HepG2 (cell line): ENCODE results near the gene PVR. TPM values are rescaled to one million over a fixed set of nuclear protein-coding genes. Genes with fewer than 3 reads are reported as not detected.
A peak's percentile ranks its signal among the peaks of the same experiment; 100 is the strongest.

Source experiments
- ATAC-seq: fragments of 200-7000 bp; cut with Tn5 transposase; 3 replicates; pipeline ENCODE4 v1.9.1; 2020; ENCODE audit warnings: mild to moderate bottlenecking, moderate library complexity
- BruUV-seq: library from RNA; stranded (reverse); fragments of 400-500 nt; replicated peaks from 2 replicates; lab custom pipeline; 2021; lab: Mats Ljungman, UMichigan
- CTCF ChIA-PET: fragments of 300-600 bp; formaldehyde crosslinking; extraction: SDS; loops from one replicate; lab custom pipeline; 2021; ENCODE audit warnings: low total read pairs, inconsistent platforms, low intra/inter-chr PET ratio; lab: Yijun Ruan, JAX
- POLR2A ChIA-PET: fragments of 350-600 bp; sonication (Branson Sonifier 250); formaldehyde crosslinking; loops from one replicate; lab custom pipeline; 2020; ENCODE audit warnings: antibody characterized with exemption, inconsistent platforms; lab: Yijun Ruan, JAX
- DNase-seq: peaks from one replicate; pipeline ENCODE4 v3.0.0-alpha.2; 2015; ENCODE audit warnings: low spot score
- FAIRE-seq: peaks from 3 replicates; lab custom pipeline; 2011; peaks lifted over from hg19 to GRCh38; lab: Jason Lieb, UNC
- H2AFZ ChIP-seq: one replicate; pipeline ENCODE4 v1.6.1; 2011; ENCODE audit warnings: low read length, inconsistent platforms
- H3K27ac ChIP-seq: fragments of 300-600 bp; 3 replicates; pipeline ENCODE4 v1.8.0; 2011; ENCODE audit warnings: mixed run types, mild to moderate bottlenecking, mixed read lengths, low read length, inconsistent platforms; ENCODE audit not compliant: insufficient read depth; ENCODE audit errors: extremely low read length
- H3K27me3 ChIP-seq, 2 experiments: fragments of 200-600 bp in 1 of 2; 2 replicates in 1 of 2; 3 replicates in 1 of 2; pipeline versions ENCODE4 v1.6.0 to v1.8.0; 2011; ENCODE audit warnings: low read length in 2 of 2, mild to moderate bottlenecking in 2 of 2, moderate library complexity in 2 of 2, inconsistent platforms in 1 of 2; ENCODE audit not compliant: insufficient read depth in 2 of 2, control insufficient read depth in 1 of 2
- H3K36me3 ChIP-seq, 2 experiments: fragments of 200-600 bp in 1 of 2; replicated peaks in 1 of 2; 2 replicates in 1 of 2; 3 replicates in 1 of 2; pipeline versions ENCODE4 v1.5.1 to v1.8.0; 2011; ENCODE audit warnings: low read length in 2 of 2, inconsistent platforms in 1 of 2; ENCODE audit not compliant: insufficient read depth in 2 of 2, control insufficient read depth in 1 of 2
- H3K4me1 ChIP-seq: 2 replicates; pipeline ENCODE4 v1.5.1; 2012; ENCODE audit warnings: low read length, inconsistent platforms; ENCODE audit not compliant: insufficient read depth
- H3K4me2 ChIP-seq: 2 replicates; pipeline ENCODE4 v1.6.0; 2011; ENCODE audit warnings: low read depth, low read length, inconsistent platforms
- H3K4me3 ChIP-seq, 3 experiments: fragments of 200-600 bp in 1 of 3; sonication (generic), shearing (Covaris generic) in 1 of 3; replicated peaks in 1 of 3; 2 replicates each; pipeline ENCODE4 v1.5.1; 2011 to 2016; ENCODE audit warnings: low read length in 3 of 3, inconsistent platforms in 2 of 3, low read depth in 2 of 3, mild to moderate bottlenecking in 2 of 3, control low read depth in 1 of 3, mixed read lengths in 1 of 3; ENCODE audit not compliant: insufficient read depth in 1 of 3
- H3K79me2 ChIP-seq: one replicate; pipeline ENCODE4 v1.6.1; 2011; ENCODE audit warnings: low read length, inconsistent platforms; ENCODE audit not compliant: insufficient read depth
- H3K9ac ChIP-seq: 2 replicates; pipeline ENCODE4 v1.6.0; 2011; ENCODE audit warnings: mild to moderate bottlenecking, low read depth, low read length, inconsistent platforms; ENCODE audit not compliant: insufficient read depth
- H3K9me3 ChIP-seq: 2 replicates; pipeline ENCODE4 v1.5.1; 2012; ENCODE audit warnings: mild to moderate bottlenecking, low read length
- H4K20me1 ChIP-seq: 2 replicates; pipeline ENCODE4 v1.6.0; 2011; ENCODE audit warnings: inconsistent platforms, mild to moderate bottlenecking, low read length, moderate library complexity; ENCODE audit not compliant: insufficient read depth
- MYNN ChIP-seq: sonication (generic); formaldehyde crosslinking; IDR thresholded peaks from 2 replicates; pipeline ENCODE4 v1.4.0; 2020; ENCODE audit warnings: mild to moderate bottlenecking, low read depth, missing genetic modification reagents
- SMAD9 ChIP-seq: sonication (generic); formaldehyde crosslinking; IDR thresholded peaks from 2 replicates; pipeline ENCODE4 v1.5.1; 2020; ENCODE audit warnings: mild to moderate bottlenecking, missing genetic modification reagents
- TGIF2 ChIP-seq: IDR thresholded peaks from 2 replicates; pipeline ENCODE4 v1.6.1; 2016; ENCODE audit warnings: control low read depth, missing compliant biosample characterization
- TP53 ChIP-seq: sonication (generic); formaldehyde crosslinking; conservative IDR thresholded peaks from 2 replicates; pipeline ENCODE4 v1.4.0; 2020; ENCODE audit warnings: missing genetic modification reagents
- ZNF572 ChIP-seq: sonication (generic); formaldehyde crosslinking; IDR thresholded peaks from 2 replicates; pipeline ENCODE4 v1.5.1; 2020; ENCODE audit warnings: mild to moderate bottlenecking, missing genetic modification reagents
- WGBS: methylation state at CpG from one replicate; pipeline ENCODE4 v1.1.6; 2017; ENCODE audit warnings: low lambda C conversion rate; 5-methylcytosine and 5-hydroxymethylcytosine counted together
- in situ Hi-C: cut with HindIII; loops from 2 replicates; pipeline ENCODE4 v1.10.0; 2017; ENCODE audit warnings: low pct_unique_long_range_greater_than_20kb; ENCODE audit not compliant: extremely low pct_ligation_motif_present
- intact Hi-C: fragments of 100-400 bp; cut with micrococcal nuclease; formaldehyde crosslinking; loops from one replicate; pipeline ENCODE4 v1.10.0; 2022; ENCODE audit not compliant: unreplicated experiment
- polyA plus RNA-seq, 8 experiments: library from polyadenylated mRNA; depleted of rRNA in 3 of 8; stranded (reverse) in 7 of 8; unstranded in 1 of 8; fragments of >200 nt; fragmentation: Illumina TruSeq in 4 of 8; extraction: Trizol in 4 of 8; gene quantifications; 2 replicates each; pipeline versions ENCODE4 v1.2.1 to v1.2.3, GENCODE V29; 2011 to 2016; ENCODE audit warnings: low read depth in 4 of 8, missing spikeins in 1 of 8, mixed read lengths in 1 of 8; ENCODE audit not compliant: insufficient read depth in 1 of 8
- total RNA-seq, 5 experiments: library from RNA; depleted of rRNA; stranded (reverse); fragments of >200 nt; fragmentation: Illumina TruSeq; extraction: Trizol; gene quantifications; 2 replicates each; pipeline ENCODE4 v1.2.3, GENCODE V29; 2016; ENCODE audit warnings: low read depth in 1 of 5
- TF ChIP-seq, protein P1 (sequence below): sonication (generic); formaldehyde crosslinking; IDR thresholded peaks from 2 replicates; pipeline ENCODE4 v1.5.0; 2020; ENCODE audit warnings: mild to moderate bottlenecking, missing genetic modification reagents

PVR gene
- total and polyA plus RNA-seq, 2 of the 13 experiments (the other 11 are each of a cell fraction or from before 2014, with no cell fraction given) = 43.4 to 46.6 TPM

DNA sequence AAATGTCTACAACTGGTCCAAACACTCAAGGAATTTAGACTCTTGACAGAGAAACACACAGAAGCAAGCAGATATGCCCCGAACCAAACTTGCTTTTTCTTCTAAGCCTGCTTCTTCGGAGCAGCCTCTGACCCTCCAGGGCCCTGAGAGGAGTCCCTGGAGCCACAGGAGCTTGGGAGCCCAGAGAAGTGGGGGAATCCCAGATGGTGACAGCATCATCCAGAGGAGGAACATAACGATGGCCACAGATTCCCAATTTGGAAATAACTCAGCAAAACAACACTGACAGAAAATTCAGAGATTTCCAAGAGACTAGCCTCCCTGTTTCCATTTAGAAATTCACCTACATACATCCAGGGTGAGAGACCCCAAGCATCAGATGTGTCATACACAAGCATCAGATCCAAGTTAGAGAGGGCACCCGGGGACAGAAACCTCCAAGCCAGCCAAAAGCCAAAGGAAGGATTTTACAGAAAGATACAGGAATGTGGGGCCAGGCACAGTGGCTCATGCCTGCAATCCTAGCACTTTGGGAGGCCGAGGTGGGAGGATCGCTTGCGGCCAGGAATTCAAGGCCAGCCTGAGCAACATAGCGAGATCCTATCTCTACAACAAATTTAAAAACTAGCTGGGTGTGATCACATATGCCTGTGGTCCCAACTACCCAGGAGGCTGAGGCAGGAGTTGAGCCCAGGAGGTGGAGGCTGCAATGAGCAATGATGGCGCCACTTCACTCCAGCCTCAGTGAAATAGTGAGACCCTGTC is 2.0 kb upstream of the PVR start (continued):
- TF ChIP-seq, protein P1, sequence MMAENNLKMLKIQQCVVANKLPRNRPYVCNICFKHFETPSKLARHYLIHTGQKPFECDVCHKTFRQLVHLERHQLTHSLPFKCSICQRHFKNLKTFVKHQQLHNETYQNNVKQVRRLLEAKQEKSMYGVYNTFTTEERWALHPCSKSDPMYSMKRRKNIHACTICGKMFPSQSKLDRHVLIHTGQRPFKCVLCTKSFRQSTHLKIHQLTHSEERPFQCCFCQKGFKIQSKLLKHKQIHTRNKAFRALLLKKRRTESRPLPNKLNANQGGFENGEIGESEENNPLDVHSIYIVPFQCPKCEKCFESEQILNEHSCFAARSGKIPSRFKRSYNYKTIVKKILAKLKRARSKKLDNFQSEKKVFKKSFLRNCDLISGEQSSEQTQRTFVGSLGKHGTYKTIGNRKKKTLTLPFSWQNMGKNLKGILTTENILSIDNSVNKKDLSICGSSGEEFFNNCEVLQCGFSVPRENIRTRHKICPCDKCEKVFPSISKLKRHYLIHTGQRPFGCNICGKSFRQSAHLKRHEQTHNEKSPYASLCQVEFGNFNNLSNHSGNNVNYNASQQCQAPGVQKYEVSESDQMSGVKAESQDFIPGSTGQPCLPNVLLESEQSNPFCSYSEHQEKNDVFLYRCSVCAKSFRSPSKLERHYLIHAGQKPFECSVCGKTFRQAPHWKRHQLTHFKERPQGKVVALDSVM (CRISPR knock-in tag) = peak; percentile 88
- no peak for TF ChIP-seq ZNF572
- TF ChIP-seq, all 625 proteins: peak for 2

DNA sequence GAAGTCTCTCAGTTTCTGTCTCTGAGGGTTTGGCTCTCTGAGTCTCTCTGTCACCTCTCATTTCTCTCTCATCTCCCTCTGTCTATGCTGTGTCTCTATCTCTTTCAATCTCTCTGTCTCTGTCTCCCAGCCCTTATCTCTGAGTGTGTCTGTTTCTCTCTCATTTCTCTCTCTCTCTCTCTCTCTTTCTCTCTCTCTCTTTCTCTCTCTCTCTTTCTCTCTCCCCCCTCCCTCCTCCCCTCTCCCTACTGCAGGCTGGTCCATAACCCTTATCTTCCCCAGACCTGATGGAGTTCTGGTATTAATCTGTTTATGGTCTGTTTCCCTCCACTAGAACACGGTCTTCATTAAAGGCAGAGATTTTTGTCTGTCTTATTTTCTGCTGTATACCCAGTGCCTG is 1.3 kb upstream of the PVR start:
- no TSS peak for BruUV-seq
- intact Hi-C loops = no loop called here
- Histone ChIP-seq H3K4me2 (no peak overlapping the region), H3K4me3 (no peak overlapping the region), H3K27ac (no peak overlapping the region), H3K9ac (no peak overlapping the region), H3K79me2 (peaks cover 22% of the 10 kb centered on the region), H3K9me3 (no peaks in the 10 kb centered on the region), H3K4me1 (peaks cover 74% of the 10 kb centered on the region), H2AFZ (no peak overlapping the region), H4K20me1 (peaks cover 10% of the 10 kb centered on the region), H3K36me3 (peaks cover 0 to 9% of the 10 kb centered on the region in 2 experiments; a peak in 2 of 5 replicates), H3K27me3 (no peaks in the 10 kb centered on the region; a peak in 1 of 5 replicates)
- no peak for FAIRE-seq
- in situ Hi-C loops = no loop called here
- ATAC-seq = no peak
- DNase-seq = no peak
- ChIA-PET CTCF (no interaction called here), POLR2A (interaction anchor here (0.7 to 2.9 kb wide), 3 partner anchors 16 to 32 kb away, joined by 3 to 36 read pairs (median 12); partner anchors contain the start of gene IGSF23)
- 85% methylated on average over 1 of the region's 1 CpG for WGBS
- TF ChIP-seq SMAD9 (CRISPR knock-in tag) (no peak), MYNN (CRISPR knock-in tag) (no peak), TP53 (CRISPR knock-in tag) (no peak), TGIF2 (CRISPR knock-in tag) (no peak)
